Stimulated activated CD4-positive, alpha-beta T cell treated with anti-CD3 and anti-CD28 coated beads, Interleukin-2, amount 100 ng/mL, for 24 hours (primary cell): Measurements from ENCODE around the gene TTC9C.
"Not testable (repeated sequence)": the region's sequence is repeated elsewhere in the genome, so short reads cannot be mapped to it uniquely, and the experiment has no call there.

Experiments
- DNase-seq, 2 donors: peaks; one replicate each; pipeline ENCODE4 v3.0.0-alpha.2; 2020

Gene TTC9C

GRCh38 chr11:62728171-62728988 lies at the start of gene TTC9C:
TTC9C (plus strand) TSS chr11:62728486; CDS start chr11:62728849, 363 bp downstream.
- DNase-seq: peak; percentile 86 to 89

- peak; percentile 87 to 90 for DNase-seq
Observed at GRCh38 chr11:62678770-62679696, 49.3 kb upstream of the TTC9C start, which contains the start of gene UBXN1. UBXN1 (minus strand) TSS chr11:62679073; CDS start chr11:62678923, 150 bp downstream.

- peak; percentile 27 to 38 for DNase-seq
Observed at GRCh38 chr11:62680825-62681240, 47.5 kb upstream of the TTC9C start.

- DNase-seq: no peak
Observed at GRCh38 chr11:62682518-62682917, 45.8 kb upstream of the TTC9C start.

- DNase-seq: no peak
Observed at GRCh38 chr11:62687508-62688396, 40.5 kb upstream of the TTC9C start.

- no peak for DNase-seq
Observed at GRCh38 chr11:62688491-62688890, 39.8 kb upstream of the TTC9C start.

- DNase-seq: no peak
Observed at GRCh38 chr11:62689421-62690183, 38.7 kb upstream of the TTC9C start, which contains the start of gene LRRN4CL. LRRN4CL (minus strand) TSS chr11:62689530; CDS start chr11:62688508, 1,022 bp downstream.

GRCh38 chr11:62693624-62694023 lies 34.7 kb upstream of the TTC9C start:
- DNase-seq: not testable (repeated sequence)

GRCh38 chr11:62694455-62695167 lies 33.7 kb upstream of the TTC9C start:
- DNase-seq: peak; percentile 78 to 84

- DNase-seq: no peak
Observed at GRCh38 chr11:62702246-62702645, 26.0 kb upstream of the TTC9C start.

GRCh38 chr11:62703921-62704320 lies 24.4 kb upstream of the TTC9C start:
- DNase-seq: not testable (repeated sequence)

- no peak for DNase-seq
Observed at GRCh38 chr11:62705413-62705812, 22.9 kb upstream of the TTC9C start.

GRCh38 chr11:62705880-62706849 lies 22.1 kb upstream of the TTC9C start:
- DNase-seq: peak; percentile 93 to 95

- DNase-seq: no peak
Observed at GRCh38 chr11:62706850-62707247, 21.4 kb upstream of the TTC9C start.

GRCh38 chr11:62707277-62707861 lies 20.9 kb upstream of the TTC9C start, which contains the start of the genes BSCL2 and GNG3:
BSCL2 (minus strand) TSS chr11:62707424; CDS start chr11:62707195, 229 bp downstream.
GNG3 (plus strand) TSS chr11:62707676; CDS start chr11:62708296, 620 bp downstream.
- peak in 1 of 2 donors; percentile 14 for DNase-seq

- peak in 1 of 2 donors; percentile 7 for DNase-seq
Observed at GRCh38 chr11:62708392-62708791, 19.9 kb upstream of the TTC9C start.

- DNase-seq: peak; percentile 49 to 55
Observed at GRCh38 chr11:62708793-62709192, 19.5 kb upstream of the TTC9C start.

GRCh38 chr11:62709247-62710000 lies 18.9 kb upstream of the TTC9C start:
- DNase-seq: peak; percentile 94 to 95
